HL-60 (cell line): ENCODE data around the gene ZNF593.

Source experiments
- DNase-seq, 2 experiments: peaks; one replicate each; pipeline ENCODE4 v3.0.0-alpha.2; 2010 to 2020; ENCODE audit warnings: low read depth in 1 of 2, low spot score in 1 of 2
- H3K27ac ChIP-seq: fragments of 250-450 bp; sonication (Bioruptor Pico); replicated peaks from 2 replicates; pipeline ENCODE4 v1.5.1; 2020; ENCODE audit warnings: mild to moderate bottlenecking, moderate library complexity
- H3K27me3 ChIP-seq: fragments of 250-450 bp; sonication (Bioruptor Pico); 2 replicates; pipeline ENCODE4 v1.5.1; 2021; ENCODE audit warnings: mild to moderate bottlenecking, moderate library complexity; ENCODE audit not compliant: insufficient read depth, poor library complexity, severe bottlenecking
- H3K4me3 ChIP-seq: replicated peaks from 2 replicates; pipeline ENCODE4 v1.5.1; 2011; ENCODE audit warnings: mild to moderate bottlenecking, control low read depth, low read length; ENCODE audit not compliant: insufficient read depth
- CTCF ChIP-seq: IDR thresholded peaks from one replicate; pipeline ENCODE4 v1.5.1; 2011; ENCODE audit warnings: low read length, control low read depth, inconsistent platforms; ENCODE audit not compliant: insufficient read depth
- GABPA ChIP-seq: IDR thresholded peaks from 2 replicates; pipeline ENCODE4 v1.6.1; 2012; ENCODE audit warnings: low read depth
- POLR2AphosphoS5 ChIP-seq: IDR thresholded peaks from 2 replicates; pipeline ENCODE4 v1.6.1; 2012; ENCODE audit warnings: low read depth
- REST ChIP-seq: IDR thresholded peaks from 2 replicates; pipeline ENCODE4 v1.6.1; 2012; ENCODE audit warnings: low read depth; ENCODE audit not compliant: insufficient replicate concordance
- SPI1 ChIP-seq: IDR thresholded peaks from 2 replicates; pipeline ENCODE4 v1.6.1; 2012; ENCODE audit warnings: low read depth, mild to moderate bottlenecking, borderline replicate concordance

ZNF593 gene

GRCh38 chr1:26160527-26161414, 8.9 kb upstream of the ZNF593 start:
- Histone ChIP-seq H3K4me3 (no peak overlapping the region), H3K27ac (no peak overlapping the region), H3K27me3 (peaks cover 7% of the 10 kb centered on the region)
- TF ChIP-seq REST (no peak), GABPA (no peak), SPI1 (no peak), POLR2AphosphoS5 (no peak), CTCF (no peak)
- DNase-seq = no peak

GRCh38 chr1:26161415-26162219, 8.1 kb upstream of the ZNF593 start:
- TF ChIP-seq CTCF (no peak), GABPA (no peak), REST (no peak), SPI1 (no peak), POLR2AphosphoS5 (no peak)
- H3K4me3 ChIP-seq = peak overlapping the region; percentile 26
- H3K27ac ChIP-seq = no peak overlapping the region
- DNase-seq = peak; percentile 66 to 71
- H3K27me3 ChIP-seq = peaks cover 3% of the 10 kb centered on the region

- H3K27me3 ChIP-seq = peaks cover 3% of the 10 kb centered on the region
- TF ChIP-seq POLR2AphosphoS5 (no peak), SPI1 (no peak), REST (no peak), GABPA (no peak), CTCF (no peak)
- DNase-seq = peak in 1 of 2 experiments; percentile 26
- no peak overlapping the region for H3K27ac ChIP-seq
- H3K4me3 ChIP-seq = peak overlapping the region; percentile 26
Observed at GRCh38 chr1:26162220-26162709, 7.4 kb upstream of the ZNF593 start.
